GM21423 (cell line): ENCODE data around the gene SLC22A3.
"Not testable (repeated sequence)": the region's sequence is repeated elsewhere in the genome, so short reads cannot be mapped to it uniquely, and the experiment has no call there.

ENCODE experiments used
- ATAC-seq: cut with Tn5 transposase; IDR thresholded peaks from one replicate; pipeline ENCODE4 v1.9.1; 2021; ENCODE audit warnings: mild to moderate bottlenecking, moderate library complexity; ENCODE audit not compliant: unreplicated experiment

SLC22A3 gene

GRCh38 chr6:160348223-160349019, at the start of gene SLC22A3:
Gene SLC22A3, plus strand, starts transcription at chr6:160348378. Its CDS starts 42 bp downstream, at chr6:160348420.
- no peak for ATAC-seq

- ATAC-seq = no peak
Measured at GRCh38 chr6:160299559-160299958, 48.6 kb upstream of the SLC22A3 start.

- ATAC-seq = no peak
Measured at GRCh38 chr6:160300076-160300695, 48.0 kb upstream of the SLC22A3 start.

- no peak for ATAC-seq
Measured at GRCh38 chr6:160301339-160301738, 46.8 kb upstream of the SLC22A3 start.

- ATAC-seq = not testable (repeated sequence)
Measured at GRCh38 chr6:160302431-160303082, 45.6 kb upstream of the SLC22A3 start.

GRCh38 chr6:160303806-160304205, 44.4 kb upstream of the SLC22A3 start:
- no peak for ATAC-seq

GRCh38 chr6:160305926-160306713, 42.1 kb upstream of the SLC22A3 start:
- ATAC-seq = no peak

GRCh38 chr6:160309718-160310117, 38.5 kb upstream of the SLC22A3 start:
- no peak for ATAC-seq

- ATAC-seq = no peak
Measured at GRCh38 chr6:160312900-160313299, 35.3 kb upstream of the SLC22A3 start.

- ATAC-seq = no peak
Measured at GRCh38 chr6:160315310-160315709, 32.9 kb upstream of the SLC22A3 start.

GRCh38 chr6:160316261-160316660, 31.9 kb upstream of the SLC22A3 start:
- no peak for ATAC-seq

GRCh38 chr6:160319246-160319645, 28.9 kb upstream of the SLC22A3 start:
- ATAC-seq = no peak

GRCh38 chr6:160321729-160322505, 26.3 kb upstream of the SLC22A3 start:
- no peak for ATAC-seq

- no peak for ATAC-seq
Measured at GRCh38 chr6:160327981-160328380, 20.2 kb upstream of the SLC22A3 start.

GRCh38 chr6:160328447-160328846, 19.7 kb upstream of the SLC22A3 start:
- no peak for ATAC-seq

GRCh38 chr6:160329188-160329587, 19.0 kb upstream of the SLC22A3 start:
- ATAC-seq = no peak

- no peak for ATAC-seq
Measured at GRCh38 chr6:160330619-160331018, 17.6 kb upstream of the SLC22A3 start.

GRCh38 chr6:160331204-160331603, 17.0 kb upstream of the SLC22A3 start:
- no peak for ATAC-seq

GRCh38 chr6:160331753-160332152, 16.4 kb upstream of the SLC22A3 start:
- ATAC-seq = no peak

- no peak for ATAC-seq
Measured at GRCh38 chr6:160333101-160333500, 15.1 kb upstream of the SLC22A3 start.
